DND-41 (cell line): ENCODE measurements around the gene NEDD9.

Experiments
- ATAC-seq: fragments of 200-7000 bp; cut with Tn5 transposase; 3 replicates; pipeline ENCODE4 v1.9.1; 2021; ENCODE audit warnings: low read depth; ENCODE audit not compliant: insufficient read depth
- DNase-seq: peaks from one replicate; pipeline ENCODE4 v3.0.0-alpha.2; 2020
- H2AFZ ChIP-seq: 2 replicates; pipeline ENCODE4 v1.6.0; 2012; ENCODE audit warnings: low read depth, low read length
- H3K27ac ChIP-seq: 2 replicates; pipeline ENCODE4 v1.5.1; 2012; ENCODE audit warnings: low read length, inconsistent platforms
- H3K27me3 ChIP-seq: fragments of 200-600 bp; sonication (generic); 2 replicates; pipeline ENCODE4 v1.6.0; 2012; ENCODE audit warnings: low read length, mild to moderate bottlenecking, inconsistent platforms; ENCODE audit not compliant: insufficient read depth, poor library complexity
- H3K36me3 ChIP-seq: 2 replicates; pipeline ENCODE4 v1.5.1; 2012; ENCODE audit warnings: low read length, inconsistent platforms; ENCODE audit not compliant: insufficient read depth
- H3K4me1 ChIP-seq: 2 replicates; pipeline ENCODE4 v1.5.1; 2012; ENCODE audit warnings: mild to moderate bottlenecking, low read length; ENCODE audit not compliant: insufficient read depth
- H3K4me2 ChIP-seq: 2 replicates; pipeline ENCODE4 v1.6.0; 2012; ENCODE audit warnings: mild to moderate bottlenecking, moderate library complexity, low read length, inconsistent platforms; ENCODE audit not compliant: insufficient read depth
- H3K4me3 ChIP-seq, 2 experiments: fragments of 200-600 bp in 1 of 2; shearing (Covaris generic) in 1 of 2; 2 replicates each; pipeline ENCODE4 v1.5.1; 2012 to 2016; ENCODE audit warnings: inconsistent platforms in 2 of 2, low read length in 2 of 2, mild to moderate bottlenecking in 2 of 2, low read depth in 1 of 2, moderate library complexity in 1 of 2
- H3K79me2 ChIP-seq: 2 replicates; pipeline ENCODE4 v1.6.0; 2012; ENCODE audit warnings: low read length, inconsistent platforms; ENCODE audit not compliant: insufficient read depth
- H3K9ac ChIP-seq: 2 replicates; pipeline ENCODE4 v1.6.0; 2012; ENCODE audit warnings: low read depth, mild to moderate bottlenecking, inconsistent platforms, low read length, moderate library complexity
- H3K9me3 ChIP-seq: 2 replicates; pipeline ENCODE4 v1.5.1; 2012; ENCODE audit warnings: low read length, moderate library complexity, mild to moderate bottlenecking, inconsistent platforms; ENCODE audit not compliant: insufficient read depth, severe bottlenecking
- H4K20me1 ChIP-seq: 2 replicates; pipeline ENCODE4 v1.6.0; 2012; ENCODE audit warnings: low read length; ENCODE audit not compliant: insufficient read depth
- EZH2 ChIP-seq: IDR thresholded peaks from 3 replicates; pipeline ENCODE4 v1.6.1; 2012; ENCODE audit warnings: borderline replicate concordance, low read depth, mild to moderate bottlenecking, moderate library complexity, low read length, inconsistent platforms; ENCODE audit not compliant: severe bottlenecking
- TF ChIP-seq, protein P1 (sequence below): IDR thresholded peaks from 2 replicates; pipeline ENCODE4 v1.5.1; 2012; ENCODE audit warnings: borderline replicate concordance, low read length, moderate library complexity, mild to moderate bottlenecking; ENCODE audit not compliant: poor library complexity, severe bottlenecking; ENCODE audit errors: extremely low read depth

Gene NEDD9

DNA sequence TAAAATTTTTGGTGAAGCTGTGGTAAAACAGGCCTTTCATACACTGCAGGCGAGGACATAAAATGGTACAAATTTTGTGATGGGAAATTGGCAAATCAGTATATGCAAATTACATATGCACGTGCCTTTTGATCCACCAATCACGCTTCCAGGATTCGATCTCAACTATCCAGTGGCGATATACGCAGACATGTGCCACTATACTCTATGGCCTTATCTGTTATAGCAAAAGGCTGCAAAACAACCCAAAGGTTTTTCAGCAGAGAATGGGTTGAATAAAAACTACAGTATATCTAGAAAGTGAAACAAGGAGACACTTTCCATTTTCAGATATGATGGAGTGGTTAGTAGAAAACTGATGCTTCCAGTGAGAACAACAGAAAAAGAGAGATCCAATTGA is 79.0 kb downstream of the NEDD9 start:
- Histone ChIP-seq H3K27ac (no peak overlapping the region), H3K36me3 (no peaks in the 10 kb centered on the region), H3K4me1 (no peaks in the 10 kb centered on the region), H2AFZ (no peak overlapping the region), H4K20me1 (no peaks in the 10 kb centered on the region; the same call in 1 of the 2 replicates), H3K4me3 (no peak overlapping the region), H3K27me3 (no peaks in the 10 kb centered on the region), H3K9me3 (no peaks in the 10 kb centered on the region), H3K79me2 (no peaks in the 10 kb centered on the region), H3K9ac (no peak overlapping the region), H3K4me2 (no peak overlapping the region)
- DNase-seq (no peak), ATAC-seq (no peak)
- TF ChIP-seq, protein P1, sequence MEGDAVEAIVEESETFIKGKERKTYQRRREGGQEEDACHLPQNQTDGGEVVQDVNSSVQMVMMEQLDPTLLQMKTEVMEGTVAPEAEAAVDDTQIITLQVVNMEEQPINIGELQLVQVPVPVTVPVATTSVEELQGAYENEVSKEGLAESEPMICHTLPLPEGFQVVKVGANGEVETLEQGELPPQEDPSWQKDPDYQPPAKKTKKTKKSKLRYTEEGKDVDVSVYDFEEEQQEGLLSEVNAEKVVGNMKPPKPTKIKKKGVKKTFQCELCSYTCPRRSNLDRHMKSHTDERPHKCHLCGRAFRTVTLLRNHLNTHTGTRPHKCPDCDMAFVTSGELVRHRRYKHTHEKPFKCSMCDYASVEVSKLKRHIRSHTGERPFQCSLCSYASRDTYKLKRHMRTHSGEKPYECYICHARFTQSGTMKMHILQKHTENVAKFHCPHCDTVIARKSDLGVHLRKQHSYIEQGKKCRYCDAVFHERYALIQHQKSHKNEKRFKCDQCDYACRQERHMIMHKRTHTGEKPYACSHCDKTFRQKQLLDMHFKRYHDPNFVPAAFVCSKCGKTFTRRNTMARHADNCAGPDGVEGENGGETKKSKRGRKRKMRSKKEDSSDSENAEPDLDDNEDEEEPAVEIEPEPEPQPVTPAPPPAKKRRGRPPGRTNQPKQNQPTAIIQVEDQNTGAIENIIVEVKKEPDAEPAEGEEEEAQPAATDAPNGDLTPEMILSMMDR = no peak
- no peak for TF ChIP-seq EZH2

GRCh38 chr6:11152581-11152980 is 79.9 kb downstream of the NEDD9 start:
- Histone ChIP-seq H2AFZ (no peak overlapping the region), H3K4me3 (no peak overlapping the region), H4K20me1 (no peaks in the 10 kb centered on the region; the same call in 1 of the 2 replicates), H3K4me1 (no peaks in the 10 kb centered on the region), H3K9ac (no peak overlapping the region), H3K9me3 (no peaks in the 10 kb centered on the region), H3K36me3 (no peaks in the 10 kb centered on the region), H3K27ac (no peak overlapping the region), H3K79me2 (no peaks in the 10 kb centered on the region), H3K27me3 (no peaks in the 10 kb centered on the region), H3K4me2 (no peak overlapping the region)
- TF ChIP-seq EZH2 = no peak
- TF ChIP-seq, protein P1 = no peak
- DNase-seq (no peak), ATAC-seq (no peak)

DNA sequence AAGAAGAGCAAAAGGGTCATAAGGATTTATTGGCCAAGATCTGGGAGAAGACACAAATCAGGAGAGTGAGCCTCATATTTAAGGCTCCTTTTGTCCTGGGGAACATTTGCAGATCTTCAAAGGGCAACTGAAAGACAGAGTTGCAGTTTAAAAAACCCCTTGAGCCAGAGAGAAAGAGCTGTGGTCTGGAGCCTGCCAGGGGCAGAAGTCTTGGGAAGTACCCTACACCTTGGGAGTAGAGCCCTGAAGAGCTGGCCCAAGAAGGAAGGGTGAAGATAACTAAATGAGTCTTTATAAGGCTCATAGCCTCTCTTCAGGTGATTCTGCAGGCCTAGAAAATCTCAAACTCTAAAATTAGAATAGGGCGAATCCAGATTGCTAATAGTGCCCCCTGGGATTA is 81.0 kb downstream of the NEDD9 start:
- Histone ChIP-seq H3K9ac (no peak overlapping the region), H2AFZ (no peak overlapping the region), H3K4me2 (no peak overlapping the region), H3K4me1 (no peaks in the 10 kb centered on the region), H3K9me3 (no peaks in the 10 kb centered on the region), H3K79me2 (no peaks in the 10 kb centered on the region), H3K36me3 (no peaks in the 10 kb centered on the region), H3K4me3 (no peak overlapping the region), H3K27me3 (no peaks in the 10 kb centered on the region), H3K27ac (no peak overlapping the region), H4K20me1 (no peaks in the 10 kb centered on the region; the same call in 1 of the 2 replicates)
- no peak for ATAC-seq
- TF ChIP-seq, protein P1 = no peak
- TF ChIP-seq EZH2 = no peak
- DNase-seq = no peak

GRCh38 chr6:11149551-11149950 is 82.9 kb downstream of the NEDD9 start:
- Histone ChIP-seq H3K27me3 (no peaks in the 10 kb centered on the region), H3K79me2 (no peaks in the 10 kb centered on the region), H4K20me1 (no peaks in the 10 kb centered on the region; the same call in 1 of the 2 replicates), H2AFZ (no peak overlapping the region), H3K4me2 (no peak overlapping the region), H3K4me3 (no peak overlapping the region), H3K9me3 (no peaks in the 10 kb centered on the region), H3K4me1 (0 out of 2 replicates have a peak, but pooled peaks cover under 1% of the 10 kb centered on the region), H3K9ac (no peak overlapping the region), H3K36me3 (no peaks in the 10 kb centered on the region), H3K27ac (no peak overlapping the region)
- TF ChIP-seq, protein P1 = no peak
- no peak for TF ChIP-seq EZH2
- ATAC-seq = no peak
- no peak for DNase-seq
